ENCODE data around the gene ZNF76.

The ZNF76 gene

DNA sequence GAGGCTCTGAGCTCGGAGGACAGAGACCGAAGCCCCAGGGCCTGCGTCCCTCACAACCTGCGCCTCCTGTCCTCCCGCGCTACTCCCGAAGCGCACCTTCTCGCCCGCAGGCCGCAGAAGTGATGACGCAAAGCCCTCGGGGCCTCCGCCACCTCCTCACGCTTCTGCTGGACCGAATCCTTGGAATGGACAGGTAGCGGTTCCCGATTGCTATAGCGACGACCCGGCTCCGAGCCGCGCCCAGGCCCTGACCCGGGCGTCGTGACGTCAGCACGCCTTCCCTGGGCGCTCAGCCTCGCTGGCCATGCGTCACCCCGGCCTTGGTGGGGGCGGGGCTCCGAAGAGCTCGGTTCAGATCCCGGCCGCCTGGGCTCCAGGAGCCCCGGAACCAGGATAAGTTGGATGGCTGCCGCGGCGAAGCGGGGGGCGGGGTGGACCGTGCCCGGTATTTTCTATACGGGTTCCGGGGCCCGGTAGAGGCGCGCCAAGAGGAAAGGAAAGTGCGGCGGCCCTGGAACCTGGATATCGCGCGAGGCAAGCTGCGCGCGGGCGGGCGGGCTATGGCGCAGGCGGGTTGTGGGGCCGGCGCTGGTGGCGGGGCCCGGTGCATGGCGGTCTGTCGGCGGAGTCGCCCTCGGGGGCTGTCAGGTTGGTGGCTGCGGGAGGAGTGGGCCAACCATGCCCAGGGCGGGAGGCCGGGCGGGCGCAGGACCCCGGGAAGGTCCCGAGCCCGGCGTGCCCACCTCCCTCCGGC is at the start of gene ZNF76:
TSS of gene ZNF76 (plus strand) at position 542 of the 754 bp plus-strand sequence. CDS start 21,417 bp downstream, outside the sequence.
- peak; percentile 89 to 95 for DNase-seq

DNA sequence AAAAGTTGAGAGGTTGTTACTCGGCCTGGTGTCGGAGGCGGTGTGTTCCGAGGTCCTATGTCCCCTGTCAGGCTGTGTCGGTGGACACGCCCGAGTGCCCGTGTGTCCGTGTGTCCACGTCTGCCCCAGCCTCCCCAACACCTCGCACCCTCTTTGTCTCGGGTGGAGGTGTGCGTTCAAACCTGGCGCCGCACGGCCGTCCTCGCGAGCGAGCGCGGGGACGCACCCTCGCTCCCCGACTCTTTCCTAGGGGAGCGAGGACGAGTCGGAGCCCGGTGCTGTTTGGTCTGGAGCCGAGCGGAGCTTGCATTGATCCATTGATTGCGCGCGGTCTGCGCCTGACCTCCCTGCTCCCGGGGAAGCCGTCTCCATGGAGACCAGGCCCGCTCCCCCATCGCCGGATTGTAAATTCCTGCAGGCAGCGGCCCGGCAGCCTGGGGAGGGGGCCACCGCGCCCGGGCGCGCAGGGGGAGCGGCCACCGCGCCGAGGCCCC is 46.2 kb upstream of the ZNF76 start:
- no peak for DNase-seq

DNA sequence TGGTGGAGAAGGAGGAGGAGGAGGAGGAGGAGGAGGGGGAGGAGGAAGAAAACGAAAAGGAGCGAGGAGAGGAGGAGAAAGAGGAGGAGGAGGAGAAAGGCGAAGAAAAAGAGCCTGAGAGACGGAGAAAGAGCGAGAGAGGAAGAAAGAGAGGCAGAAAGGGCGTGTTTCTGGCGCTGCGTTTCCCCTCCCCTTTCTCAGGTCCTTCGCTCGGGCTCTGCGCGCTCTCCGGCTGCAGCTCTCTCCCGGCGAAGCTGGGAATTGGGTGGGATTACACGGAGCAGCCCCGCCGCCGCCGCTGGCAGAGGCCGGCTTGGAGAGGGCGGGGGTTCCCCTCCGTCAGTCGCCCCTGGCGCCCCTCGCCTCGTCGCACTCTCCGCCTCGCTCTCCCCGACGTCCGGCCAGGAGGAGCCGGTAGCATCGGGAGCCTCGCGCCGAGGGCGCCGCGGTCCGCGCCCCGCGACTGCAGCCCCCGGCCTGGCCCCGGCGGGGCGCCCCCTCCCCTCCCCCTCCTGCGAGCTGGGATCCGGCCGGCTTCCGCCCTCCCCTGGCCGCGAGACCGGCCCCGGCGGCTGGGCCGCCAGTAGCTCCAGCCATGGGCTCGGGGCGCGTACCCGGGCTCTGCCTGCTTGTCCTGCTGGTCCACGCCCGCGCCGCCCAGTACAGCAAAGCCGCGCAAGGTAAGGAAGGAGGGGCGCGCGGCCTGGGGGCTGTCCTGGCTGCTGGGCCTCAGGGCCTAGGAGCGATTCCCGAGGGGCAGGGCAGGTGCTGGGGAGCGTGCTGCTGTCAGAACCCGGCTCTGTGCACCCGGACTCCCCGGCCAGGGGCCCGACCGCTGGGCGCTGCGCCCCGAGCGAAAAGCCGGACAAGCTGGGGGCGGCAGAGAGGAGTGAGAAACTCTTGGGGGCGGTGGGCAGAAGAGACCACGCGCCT is 45.4 kb upstream of the ZNF76 start, which contains the start of gene SCUBE3:
TSS of gene SCUBE3 (plus strand) at position 133 of the 933 bp plus-strand sequence. CDS start at position 596, 463 bp downstream.
- no peak for DNase-seq

DNA sequence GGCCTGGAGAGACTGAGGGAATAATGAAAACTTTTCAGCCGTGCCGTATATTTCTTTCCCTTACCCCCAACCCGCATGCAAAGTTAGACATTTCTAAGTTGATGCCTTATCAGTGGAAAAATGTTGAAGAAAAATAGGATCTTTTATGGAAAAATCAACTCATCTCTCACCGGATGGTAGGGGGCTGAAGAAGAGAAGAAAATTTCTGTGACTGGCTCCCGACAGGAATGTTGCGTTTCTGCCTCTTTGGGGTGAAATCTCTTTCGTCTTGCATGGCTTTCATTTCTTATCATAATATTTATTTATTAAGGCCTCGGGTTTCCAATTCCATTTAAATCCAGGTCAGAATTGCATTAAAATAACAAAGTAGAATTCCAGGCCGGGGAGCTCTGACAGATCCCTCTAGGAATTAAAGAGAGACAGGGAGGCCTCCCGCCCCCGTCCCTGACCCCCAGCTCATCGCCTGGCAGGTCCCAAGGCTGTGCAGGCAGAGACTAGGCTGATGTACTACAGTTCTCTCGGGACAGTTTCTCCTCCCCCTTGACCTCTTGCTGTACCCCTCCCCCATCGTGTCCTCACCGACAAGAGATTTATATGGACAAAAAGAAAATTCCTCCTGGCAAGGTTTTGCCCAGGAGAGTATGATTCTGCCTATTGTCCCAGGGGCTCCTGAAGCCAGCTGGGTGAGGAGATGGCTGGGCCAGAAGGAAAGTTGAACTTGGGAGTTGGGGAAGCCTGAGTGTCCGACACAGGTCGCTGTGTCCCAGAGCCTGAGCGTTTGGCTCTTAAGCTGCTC is 44.5 kb upstream of the ZNF76 start:
- DNase-seq, result no peak

DNA sequence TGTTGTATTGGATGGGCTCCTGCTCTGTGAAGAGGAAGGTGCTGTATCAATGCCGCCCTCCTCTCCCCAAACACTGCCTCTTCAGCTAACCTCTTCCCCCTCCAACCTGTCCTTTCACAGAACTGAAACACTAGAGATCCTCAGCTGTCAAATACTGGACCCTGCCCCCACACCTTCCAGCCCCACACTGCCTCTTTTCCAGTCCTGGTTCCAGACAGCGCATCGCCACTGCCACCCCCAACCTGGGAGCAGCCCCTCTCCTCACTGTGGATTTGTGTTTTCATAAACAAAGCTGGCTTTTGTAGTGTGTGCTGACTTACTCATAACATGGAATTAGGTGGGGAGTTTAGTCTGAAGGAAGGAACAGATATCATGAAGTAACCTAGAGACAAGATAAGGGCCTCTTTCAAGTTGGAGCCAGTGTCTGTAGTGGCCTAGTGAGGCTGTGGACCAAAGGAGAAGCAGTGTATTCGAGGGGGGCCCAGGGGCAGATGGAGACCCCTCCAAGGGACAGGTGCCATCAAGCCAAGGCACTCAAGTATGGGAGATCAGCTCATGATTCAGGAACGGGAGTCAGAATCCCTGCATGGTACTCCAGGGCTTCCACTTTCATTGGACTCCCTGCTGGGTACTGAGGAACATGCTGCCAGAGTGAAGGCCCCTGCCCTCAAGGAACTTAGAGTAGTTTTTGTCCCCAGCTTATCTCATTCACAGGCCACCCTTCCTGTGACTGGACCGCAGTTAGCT is 43.7 kb upstream of the ZNF76 start:
- no peak for DNase-seq

DNA sequence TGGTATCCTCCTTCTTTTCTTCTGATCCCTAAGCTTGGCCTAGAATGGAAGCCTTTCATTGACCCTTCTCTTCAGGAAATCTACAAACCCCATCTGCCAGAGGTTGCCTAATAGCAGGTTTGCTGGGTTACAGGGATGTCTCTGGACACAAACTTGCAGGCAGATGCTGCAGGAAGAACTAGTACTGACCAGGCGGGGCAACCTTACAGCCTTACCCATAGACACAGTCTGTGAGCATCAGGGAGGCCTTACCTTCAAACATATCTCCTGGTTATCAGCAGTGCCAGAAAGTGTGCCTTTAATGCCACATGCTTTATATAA is 43.2 kb upstream of the ZNF76 start:
- DNase-seq, result no peak

DNA sequence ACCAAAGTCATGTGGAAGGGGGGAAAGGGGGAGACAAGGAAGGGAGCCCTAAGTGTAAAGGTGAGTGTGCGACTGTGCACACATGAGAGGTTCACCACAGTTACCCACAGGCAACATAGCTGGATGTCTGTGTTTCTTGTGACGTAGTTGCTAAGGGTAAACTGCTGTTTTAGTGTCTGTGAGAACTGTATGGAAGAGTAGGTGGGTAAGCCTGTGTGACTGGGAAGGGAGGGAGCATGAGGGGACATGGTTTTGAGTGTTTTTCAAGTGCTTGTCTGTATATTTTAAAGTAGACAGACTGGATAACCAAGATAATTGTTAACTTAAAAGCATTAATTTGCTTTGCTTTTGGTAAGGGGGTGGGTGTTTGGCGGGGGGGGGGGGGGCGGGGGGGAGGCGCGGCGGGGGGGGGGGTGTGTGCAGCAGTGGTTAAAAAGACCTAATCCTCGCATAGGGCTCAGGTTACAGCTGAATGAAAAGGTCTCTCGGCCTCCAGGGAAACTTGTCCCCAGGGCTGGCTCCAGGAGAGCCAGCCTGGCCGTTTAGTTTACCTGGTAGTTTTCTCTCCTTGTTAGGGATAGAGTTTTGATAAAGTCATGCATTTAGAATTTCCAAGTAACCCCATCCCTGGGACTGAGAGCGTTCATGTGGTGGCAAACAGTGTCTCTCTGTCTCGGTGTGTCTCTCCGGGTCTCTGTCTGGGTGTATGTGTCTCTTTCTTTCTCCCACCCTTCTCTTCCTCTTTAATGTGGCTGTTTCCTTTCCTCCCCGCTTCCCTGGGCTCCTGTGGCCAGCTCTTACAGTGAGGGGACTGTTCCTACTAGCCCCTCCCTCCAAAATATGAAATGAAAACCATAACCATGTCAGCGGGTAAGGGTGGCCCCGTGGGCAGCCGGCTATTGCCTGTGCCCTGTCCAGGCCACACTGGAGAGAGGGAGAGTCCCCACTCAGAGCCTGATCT is 42.4 kb upstream of the ZNF76 start:
- DNase-seq, result no peak

DNA sequence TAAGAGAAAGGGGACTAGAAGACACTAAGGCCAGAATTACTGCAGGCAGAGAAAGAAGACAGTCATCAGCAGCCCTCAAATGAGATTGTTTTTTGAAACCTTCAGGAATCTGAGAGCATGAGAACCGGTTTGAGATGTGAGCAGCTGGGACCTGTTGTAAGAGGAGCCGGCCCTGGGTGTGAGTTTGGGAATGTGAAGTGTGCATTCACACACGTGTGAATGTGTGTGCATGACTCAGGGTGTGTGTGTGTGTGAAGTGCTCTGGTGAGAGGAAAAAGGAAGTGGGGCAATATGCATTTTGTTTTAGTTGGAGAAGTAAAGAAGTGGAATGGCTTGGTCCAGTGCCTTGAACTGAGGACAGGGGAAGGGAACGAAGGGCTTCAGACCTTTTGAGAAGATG is 41.5 kb upstream of the ZNF76 start:
- DNase-seq, result no peak

DNA sequence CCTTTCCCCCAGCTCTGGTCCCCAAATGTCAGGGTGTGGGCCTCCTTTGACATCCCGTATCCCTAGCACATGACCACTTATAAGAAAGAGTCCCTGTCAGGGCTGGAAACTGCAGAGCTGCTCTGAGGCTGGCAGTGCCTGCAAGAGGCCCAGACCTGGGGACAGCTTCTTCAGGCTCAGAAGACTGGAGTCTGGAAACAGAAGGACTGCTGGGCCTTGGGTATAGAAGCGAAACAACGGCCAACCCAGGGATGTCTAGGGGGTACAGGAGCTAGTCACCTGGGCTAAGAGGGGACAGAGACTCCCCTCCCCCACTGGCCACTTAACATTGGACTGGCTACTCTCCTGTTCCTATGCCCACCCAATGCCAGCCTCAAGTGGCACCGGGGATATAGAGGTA is 41.1 kb upstream of the ZNF76 start:
- DNase-seq, result no peak

DNA sequence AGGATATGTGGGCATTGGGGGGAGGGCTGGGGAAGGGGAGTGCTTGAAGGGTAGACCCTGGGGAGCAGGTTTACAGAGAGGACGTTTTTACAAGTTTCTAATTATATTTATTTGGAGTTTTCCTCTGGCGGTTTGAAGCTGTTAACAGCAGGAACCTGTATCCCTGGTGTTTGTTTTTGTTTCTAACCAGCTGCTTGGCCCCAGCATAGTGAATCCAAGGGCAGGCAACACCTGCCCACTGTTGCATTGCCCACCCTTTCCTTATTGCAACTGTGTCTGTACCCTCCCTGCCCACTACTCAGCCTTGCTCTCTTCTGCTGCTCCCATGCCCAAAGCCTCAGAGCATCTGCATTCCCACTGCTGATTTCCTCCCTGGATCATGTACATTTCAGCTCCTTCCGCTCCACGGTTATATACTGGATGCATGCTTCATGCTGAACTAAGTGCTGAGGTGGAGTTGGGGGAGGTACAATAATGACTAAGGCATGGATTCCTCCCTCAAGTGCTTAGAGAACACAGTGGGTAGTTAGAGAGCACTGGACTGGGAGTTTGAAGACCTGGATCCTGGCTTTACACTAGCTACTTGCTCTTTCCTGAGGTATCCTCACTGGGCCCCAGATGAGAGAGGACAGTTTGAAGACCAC is 39.7 kb upstream of the ZNF76 start:
- DNase-seq, result no peak

DNA sequence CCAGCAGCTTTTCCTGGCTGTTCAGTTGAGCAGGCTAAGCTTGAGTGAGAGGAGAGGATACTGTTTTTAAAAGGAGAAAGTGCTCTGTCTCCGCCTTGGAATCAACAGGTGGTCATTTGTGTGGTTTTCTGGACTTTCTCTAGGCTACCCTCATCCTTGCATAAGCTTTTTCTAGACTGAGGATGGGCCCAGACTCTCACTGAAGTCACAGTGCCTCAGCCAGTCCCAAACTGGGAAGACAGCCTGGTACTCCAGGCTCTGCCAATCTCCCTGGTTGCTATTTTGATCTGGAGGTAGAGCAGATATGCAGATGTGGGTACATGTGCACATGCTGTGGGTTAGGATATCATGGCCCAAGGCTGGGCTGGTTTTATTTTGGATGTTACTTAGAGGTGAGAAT is 38.8 kb upstream of the ZNF76 start:
- DNase-seq, result no peak

DNA sequence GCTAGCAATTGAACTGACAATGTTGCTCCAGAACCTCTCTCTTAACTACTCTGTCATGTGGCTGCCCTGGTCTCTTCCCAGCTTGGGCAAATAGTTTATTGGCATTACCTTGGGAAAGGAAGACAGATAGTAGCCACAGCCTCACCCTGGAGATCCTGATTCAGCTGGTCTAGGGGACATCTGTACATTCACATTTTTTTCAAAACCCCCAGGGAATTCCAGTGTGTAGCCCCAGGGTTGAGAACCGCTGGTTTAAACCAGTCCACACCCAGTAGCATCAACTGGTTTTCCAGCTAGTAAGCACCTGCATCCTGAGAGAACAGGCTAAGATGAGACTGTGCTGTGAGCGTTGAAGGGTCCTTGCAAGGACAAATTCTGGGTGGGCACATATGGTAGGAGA is 36.1 kb upstream of the ZNF76 start:
- no peak for DNase-seq

DNA sequence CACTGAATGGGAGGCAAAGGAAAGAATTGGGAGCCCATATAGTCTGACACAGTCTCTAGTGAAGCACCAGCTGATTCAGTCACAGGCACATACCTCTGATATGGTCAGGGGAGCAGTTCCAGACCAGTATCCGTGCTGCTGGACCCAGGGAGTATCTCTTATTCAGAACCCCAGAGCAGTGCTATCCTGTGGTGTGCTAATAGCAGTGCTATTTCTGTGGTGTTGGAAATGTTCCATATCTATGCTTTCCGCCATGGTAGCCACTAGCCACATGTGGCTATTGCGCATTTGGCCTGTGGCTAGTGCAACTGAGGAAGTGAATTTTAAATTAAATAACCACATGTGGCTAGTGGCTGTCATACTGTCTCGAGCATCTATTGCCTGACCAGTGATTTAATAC is 34.8 kb upstream of the ZNF76 start:
- no peak for DNase-seq

DNA sequence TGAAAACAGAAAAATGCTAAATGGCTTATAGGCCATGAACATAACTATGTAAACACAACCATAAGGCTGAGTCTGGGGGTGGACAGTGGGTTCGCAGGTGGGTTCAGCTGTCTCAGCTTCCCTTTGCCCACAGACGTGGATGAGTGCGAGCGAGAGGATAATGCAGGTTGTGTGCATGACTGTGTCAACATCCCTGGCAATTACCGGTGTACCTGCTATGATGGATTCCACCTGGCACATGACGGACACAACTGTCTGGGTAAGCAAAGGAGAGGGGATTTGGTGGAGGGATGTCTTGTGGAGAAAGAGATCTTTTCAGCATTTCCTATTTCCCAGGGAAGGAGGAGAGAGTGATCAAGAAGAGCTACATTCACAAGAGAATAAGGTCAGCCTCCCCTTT is 31.1 kb upstream of the ZNF76 start:
- DNase-seq, result no peak

DNA sequence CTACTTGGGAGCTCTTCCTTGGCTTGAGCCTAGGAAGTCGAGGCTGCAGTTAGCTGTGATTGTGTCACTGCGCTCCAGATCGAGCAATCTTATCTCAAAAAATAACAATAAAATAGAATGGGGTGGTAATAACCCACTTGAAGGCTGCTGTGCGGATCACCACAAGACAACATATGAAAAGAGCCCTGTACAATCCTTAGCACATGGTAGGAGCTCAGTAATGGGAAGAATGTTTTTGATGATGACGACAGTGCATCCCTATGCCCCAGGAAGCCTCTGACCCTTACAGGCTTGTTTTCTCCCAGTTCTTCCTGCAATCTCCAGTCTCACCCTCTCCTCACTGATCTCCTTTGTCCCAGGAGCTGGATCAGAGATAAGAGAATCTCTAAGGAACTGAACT is 30.2 kb upstream of the ZNF76 start:
- DNase-seq, result no peak

DNA sequence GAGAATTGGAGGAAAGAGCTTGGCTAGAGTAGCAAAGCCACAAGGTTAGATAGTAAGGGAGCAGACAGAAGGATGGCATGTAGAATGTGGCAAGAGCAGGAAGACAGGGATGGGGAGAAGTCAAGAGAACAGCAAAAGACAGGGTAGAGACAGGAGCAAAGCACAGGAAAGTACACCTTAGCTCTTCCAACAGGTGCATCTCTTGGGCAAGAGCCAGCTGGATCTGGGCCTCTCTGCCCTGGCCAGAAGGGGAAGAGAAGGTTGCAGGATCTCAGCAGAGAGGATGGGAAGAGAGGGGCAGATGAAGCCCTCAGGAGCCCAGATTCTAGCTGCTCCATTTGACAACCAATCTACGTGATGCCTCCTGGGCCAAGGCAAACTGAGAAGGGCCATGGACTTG is 29.0 kb upstream of the ZNF76 start:
- no peak for DNase-seq

DNA sequence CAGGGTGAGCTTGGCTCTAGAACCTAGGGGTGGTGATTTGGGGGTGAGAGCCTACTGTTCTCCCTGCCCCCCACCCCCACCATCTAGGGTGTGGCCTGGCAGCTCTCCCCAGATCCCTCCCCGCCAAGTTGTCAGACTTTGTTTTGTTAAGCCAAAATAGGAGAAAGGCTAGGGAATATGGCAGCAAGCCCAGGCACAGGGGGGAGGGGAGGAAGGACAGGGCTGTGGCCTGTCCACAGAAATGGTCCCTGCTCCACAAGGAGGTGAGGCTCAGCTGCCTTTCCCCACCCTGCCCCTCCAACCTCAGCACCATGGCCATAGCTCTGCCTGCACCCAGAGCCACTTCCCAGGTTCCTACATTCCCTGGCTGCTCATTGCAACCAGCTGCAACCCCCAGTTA is 28.6 kb upstream of the ZNF76 start:
- no peak for DNase-seq

DNA sequence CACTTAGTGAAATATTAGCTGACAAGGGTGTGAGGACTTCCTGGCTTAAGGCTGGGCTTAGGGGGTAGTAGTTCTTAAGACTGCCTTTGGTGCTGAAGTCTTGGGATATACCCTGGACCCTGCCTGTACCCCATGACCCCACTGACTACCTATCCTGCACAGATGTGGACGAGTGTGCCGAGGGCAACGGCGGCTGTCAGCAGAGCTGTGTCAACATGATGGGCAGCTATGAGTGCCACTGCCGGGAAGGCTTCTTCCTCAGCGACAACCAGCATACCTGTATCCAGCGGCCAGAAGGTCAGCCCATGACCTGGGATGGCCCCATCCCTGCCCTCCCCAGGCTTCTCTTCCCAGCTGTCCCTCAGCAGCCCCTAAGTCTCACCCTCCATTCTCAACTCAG is 28.0 kb upstream of the ZNF76 start:
- DNase-seq, result no peak

DNA sequence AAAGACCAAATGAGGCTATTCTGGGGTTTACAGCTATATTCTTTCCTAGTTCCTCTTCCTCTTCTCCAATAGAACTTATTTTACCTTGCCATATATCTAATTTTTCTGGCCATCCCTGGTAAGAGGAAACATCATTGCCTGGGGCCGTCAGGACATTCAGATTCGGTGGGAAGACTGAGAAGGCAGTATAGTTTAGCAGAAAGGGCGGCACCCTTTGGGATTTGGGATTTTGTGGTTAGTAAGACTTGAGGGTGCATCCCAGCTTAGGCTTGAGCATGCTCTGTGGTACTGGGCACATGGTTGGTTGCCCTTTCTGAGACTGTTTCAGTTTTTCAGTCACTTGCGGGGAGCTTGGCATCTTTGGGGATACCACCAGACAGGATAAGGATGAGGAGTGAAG is 24.6 kb upstream of the ZNF76 start:
- no peak for DNase-seq

DNA sequence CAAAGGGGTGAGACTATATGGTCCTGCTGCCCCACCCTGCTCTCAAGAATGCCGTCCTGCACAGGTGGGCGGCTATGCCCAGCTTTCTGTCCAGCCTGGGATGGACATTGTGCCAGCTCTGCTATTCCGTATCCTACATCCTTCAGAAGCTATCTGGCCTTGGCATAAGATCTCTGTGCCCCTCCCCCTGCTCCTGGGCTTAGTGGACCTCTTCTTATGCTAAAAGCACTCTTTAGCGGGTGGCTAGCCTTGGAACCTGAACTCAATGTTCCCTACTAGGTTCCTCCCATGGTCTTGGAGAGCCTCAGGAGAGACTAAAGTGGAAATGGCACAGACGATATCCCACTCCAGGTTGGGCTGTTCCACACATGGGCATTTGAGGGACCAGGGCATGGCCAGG is 23.3 kb upstream of the ZNF76 start:
- DNase-seq, result no peak

DNA sequence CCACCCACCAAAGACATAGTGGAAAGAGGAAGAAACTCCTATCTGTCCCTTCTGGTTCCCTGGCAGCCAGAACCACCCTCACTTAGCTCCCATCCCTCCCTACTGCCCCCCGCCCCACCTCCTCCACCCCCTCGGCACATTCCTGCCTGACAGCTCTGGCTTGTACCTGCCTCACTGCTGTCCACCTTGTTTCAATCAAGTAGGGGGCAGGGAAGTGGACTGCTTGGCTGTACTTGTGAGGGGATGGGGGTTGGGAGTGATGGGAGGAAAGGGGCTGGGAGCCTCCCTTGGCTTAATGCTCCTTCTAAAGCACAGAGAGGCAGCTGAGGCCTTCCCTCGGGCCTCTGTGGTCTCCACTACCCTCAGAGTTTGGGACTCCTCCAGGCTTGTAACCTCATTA is 22.1 kb upstream of the ZNF76 start:
- no peak for DNase-seq
